SK-N-MC (cell line): ENCODE measurements around the gene TANC1.

Experiments used
- DNase-seq: peaks from one replicate; pipeline ENCODE4 v3.0.0-alpha.2; 2011; ENCODE audit warnings: low read depth, low spot score
- H3K27ac ChIP-seq: fragments of 200-600 bp; sonication (generic); 2 replicates; pipeline ENCODE4 v1.5.1; 2016; ENCODE audit warnings: mixed run types
- H3K36me3 ChIP-seq: fragments of 200-600 bp; sonication (generic); 2 replicates; pipeline ENCODE4 v1.6.1; 2017; ENCODE audit warnings: antibody characterized with exemption, low read length, mixed read lengths; ENCODE audit not compliant: insufficient read depth
- H3K4me3 ChIP-seq: fragments of 200-600 bp; sonication (generic); 2 replicates; pipeline ENCODE4 v1.5.1; 2016
- H3K9ac ChIP-seq: fragments of 200-600 bp; sonication (generic); 2 replicates; pipeline ENCODE4 v1.8.0; 2017; ENCODE audit warnings: mixed run types, mixed read lengths; ENCODE audit not compliant: insufficient read length
- H3K9me3 ChIP-seq: fragments of 200-600 bp; sonication (generic); 2 replicates; pipeline ENCODE4 v1.6.1; 2017; ENCODE audit warnings: low read depth, mild to moderate bottlenecking, antibody characterized with exemption, low read length, moderate library complexity, mixed read lengths
- EZH2 ChIP-seq: fragments of 200-600 bp; sonication (generic); IDR thresholded peaks from one replicate; pipeline ENCODE4 v1.6.1; 2017; ENCODE audit warnings: antibody characterized with exemption
- FOXP2 ChIP-seq: optimal IDR thresholded peaks from 2 replicates; pipeline ENCODE3; 2011; ENCODE audit warnings: mild to moderate bottlenecking, moderate library complexity; ENCODE audit not compliant: insufficient read depth; ENCODE audit errors: extremely low read length, control extremely low read depth
- POLR2AphosphoS5 ChIP-seq: IDR thresholded peaks from 2 replicates; pipeline ENCODE4 v1.6.1; 2012; ENCODE audit warnings: mild to moderate bottlenecking, low read depth, low read length, borderline replicate concordance

TANC1 gene

GRCh38 chr2:159160954-159161353 lies 192.5 kb downstream of the TANC1 start:
- no peak overlapping the region for H3K9ac ChIP-seq

GRCh38 chr2:159163930-159164329 lies 195.5 kb downstream of the TANC1 start:
- no peaks in the 10 kb centered on the region for H3K9me3 ChIP-seq
- no peak overlapping the region for H3K27ac ChIP-seq
- no peak for DNase-seq
- H3K9ac ChIP-seq: no peak overlapping the region
- TF ChIP-seq FOXP2 (no peak), EZH2 (no peak), POLR2AphosphoS5 (no peak)
- H3K36me3 ChIP-seq: no peaks in the 10 kb centered on the region
- H3K4me3 ChIP-seq: no peak overlapping the region

More at GRCh38 chr2:159160954-159161353, 192.5 kb downstream of the TANC1 start:
- H3K4me3 ChIP-seq: no peak overlapping the region
- no peak for DNase-seq
- no peaks in the 10 kb centered on the region for H3K9me3 ChIP-seq
- no peak for TF ChIP-seq POLR2AphosphoS5
- no peak for TF ChIP-seq FOXP2
- TF ChIP-seq EZH2: no peak
- no peaks in the 10 kb centered on the region for H3K36me3 ChIP-seq
- no peak overlapping the region for H3K27ac ChIP-seq

GRCh38 chr2:159164457-159164911 lies 196.0 kb downstream of the TANC1 start:
- no peak overlapping the region for H3K9ac ChIP-seq
- DNase-seq: no peak
- no peak for TF ChIP-seq POLR2AphosphoS5
- no peak for TF ChIP-seq FOXP2
- TF ChIP-seq EZH2: no peak

GRCh38 chr2:159165048-159165447 lies 196.6 kb downstream of the TANC1 start:
- no peak for DNase-seq
- H3K4me3 ChIP-seq: no peak overlapping the region
- no peak overlapping the region for H3K9ac ChIP-seq
- no peak overlapping the region for H3K27ac ChIP-seq
- TF ChIP-seq FOXP2 (no peak), EZH2 (no peak), POLR2AphosphoS5 (no peak)
- no peaks in the 10 kb centered on the region for H3K9me3 ChIP-seq
- no peaks in the 10 kb centered on the region for H3K36me3 ChIP-seq

More at GRCh38 chr2:159164457-159164911, 196.0 kb downstream of the TANC1 start:
- no peaks in the 10 kb centered on the region for H3K36me3 ChIP-seq
- H3K4me3 ChIP-seq: no peak overlapping the region
- no peak overlapping the region for H3K27ac ChIP-seq
- H3K9me3 ChIP-seq: no peaks in the 10 kb centered on the region

- Histone ChIP-seq H3K9me3 (no peaks in the 10 kb centered on the region), H3K9ac (no peak overlapping the region), H3K4me3 (no peak overlapping the region), H3K36me3 (no peaks in the 10 kb centered on the region), H3K27ac (no peak overlapping the region)
- DNase-seq: no peak
- TF ChIP-seq FOXP2 (no peak), POLR2AphosphoS5 (no peak), EZH2 (no peak)
These were observed 200.3 kb downstream of the TANC1 start for GRCh38 chr2:159168707-159169106.

GRCh38 chr2:159169187-159169586 lies 200.7 kb downstream of the TANC1 start:
- H3K4me3 ChIP-seq: no peak overlapping the region
- H3K9ac ChIP-seq: no peak overlapping the region
- H3K36me3 ChIP-seq: no peaks in the 10 kb centered on the region
- H3K27ac ChIP-seq: no peak overlapping the region
- no peaks in the 10 kb centered on the region for H3K9me3 ChIP-seq
- DNase-seq: no peak
- no peak for TF ChIP-seq EZH2
- no peak for TF ChIP-seq FOXP2
- no peak for TF ChIP-seq POLR2AphosphoS5

- DNase-seq: no peak
- TF ChIP-seq EZH2 (no peak), POLR2AphosphoS5 (no peak), FOXP2 (no peak)
- no peaks in the 10 kb centered on the region for H3K9me3 ChIP-seq
- H3K9ac ChIP-seq: no peak overlapping the region
- H3K4me3 ChIP-seq: no peak overlapping the region
- H3K36me3 ChIP-seq: no peaks in the 10 kb centered on the region
- no peak overlapping the region for H3K27ac ChIP-seq
These were observed 204.0 kb downstream of the TANC1 start for GRCh38 chr2:159172403-159172802.

GRCh38 chr2:159174759-159175158 lies 206.3 kb downstream of the TANC1 start:
- Histone ChIP-seq H3K36me3 (no peaks in the 10 kb centered on the region; the same call in 1 of the 2 replicates), H3K9me3 (no peaks in the 10 kb centered on the region), H3K4me3 (no peak overlapping the region), H3K9ac (no peak overlapping the region), H3K27ac (no peak overlapping the region)
- TF ChIP-seq POLR2AphosphoS5: no peak
- no peak for TF ChIP-seq EZH2
- TF ChIP-seq FOXP2: no peak
- no peak for DNase-seq

GRCh38 chr2:159175182-159175581 lies 206.7 kb downstream of the TANC1 start:
- Histone ChIP-seq H3K27ac (no peak overlapping the region), H3K36me3 (no peaks in the 10 kb centered on the region; the same call in 1 of the 2 replicates), H3K9me3 (no peaks in the 10 kb centered on the region), H3K4me3 (no peak overlapping the region), H3K9ac (no peak overlapping the region)
- no peak for TF ChIP-seq POLR2AphosphoS5
- TF ChIP-seq EZH2: no peak
- no peak for TF ChIP-seq FOXP2
- DNase-seq: no peak
